T-helper 1 cell treated with Interleukin-12 subunit alpha and Interleukin-12 subunit beta and Interleukin-4 antibody, amounts not matched to agents 30 ng/mL and 1 ng/mL, for 36 hours (primary cell): ENCODE measurements around the gene GREB1L. TPM values are rescaled to one million over a fixed set of nuclear protein-coding genes. Genes with fewer than 3 reads are reported as not detected.
"Not testable (repeated sequence)": the region's sequence is repeated elsewhere in the genome, so short reads cannot be mapped to it uniquely, and the experiment has no call there.

Experiments
- intact Hi-C: fragments of 100-400 bp; cut with micrococcal nuclease; formaldehyde crosslinking; loops from one replicate; pipeline ENCODE4 v1.15.1; 2024
- total RNA-seq: library from RNA; stranded (reverse); gene quantifications from 2 replicates; pipeline ENCODE4 v1.2.3, GENCODE V29; 2022

Gene GREB1L
- total RNA-seq, 1 donor from 2014 or later: not detected

GRCh38 chr18:21361307-21361880 lies 119.4 kb downstream of the GREB1L start:
- intact Hi-C loops: loop anchor here (5.0 kb wide), 1 partner anchor 49 kb away; no protein-coding TSS in a partner anchor

GRCh38 chr18:21362831-21363230 lies 120.8 kb downstream of the GREB1L start:
- intact Hi-C loops: loop anchor here (5.0 kb wide), 1 partner anchor 51 kb away; no protein-coding TSS in a partner anchor

- intact Hi-C loops: loop anchor here (5.0 kb wide), 1 partner anchor 51 kb away; no protein-coding TSS in a partner anchor
Measured at GRCh38 chr18:21363348-21363747, 121.3 kb downstream of the GREB1L start.

- intact Hi-C loops: loop anchor here (5.0 kb wide), 1 partner anchor 52 kb away; no protein-coding TSS in a partner anchor
Measured at GRCh38 chr18:21364471-21364870, 122.4 kb downstream of the GREB1L start.

GRCh38 chr18:21366896-21367295 lies 124.9 kb downstream of the GREB1L start:
- intact Hi-C loops: no loop called here

GRCh38 chr18:21369146-21369545 lies 127.1 kb downstream of the GREB1L start:
- intact Hi-C loops: no loop called here

- intact Hi-C loops: not testable (repeated sequence)
Measured at GRCh38 chr18:21369597-21369996, 127.6 kb downstream of the GREB1L start.

GRCh38 chr18:21383031-21383430 lies 141.0 kb downstream of the GREB1L start:
- intact Hi-C loops: no loop called here

GRCh38 chr18:21386523-21387240 lies 144.7 kb downstream of the GREB1L start:
- intact Hi-C loops: no loop called here

- intact Hi-C loops: no loop called here
Measured at GRCh38 chr18:21387886-21388285, 145.9 kb downstream of the GREB1L start.

- intact Hi-C loops: no loop called here
Measured at GRCh38 chr18:21389283-21389682, 147.3 kb downstream of the GREB1L start.

GRCh38 chr18:21389903-21390302 lies 147.9 kb downstream of the GREB1L start:
- intact Hi-C loops: no loop called here

GRCh38 chr18:21391074-21391673 lies 149.1 kb downstream of the GREB1L start:
- intact Hi-C loops: no loop called here

GRCh38 chr18:21393986-21394385 lies 152.0 kb downstream of the GREB1L start:
- intact Hi-C loops: no loop called here

GRCh38 chr18:21398121-21398520 lies 156.1 kb downstream of the GREB1L start:
- intact Hi-C loops: no loop called here

- intact Hi-C loops: no loop called here
Measured at GRCh38 chr18:21402272-21402671, 160.2 kb downstream of the GREB1L start.

GRCh38 chr18:21404426-21404825 lies 162.4 kb downstream of the GREB1L start:
- intact Hi-C loops: no loop called here

GRCh38 chr18:21406116-21406515 lies 164.1 kb downstream of the GREB1L start:
- intact Hi-C loops: no loop called here

- intact Hi-C loops: no loop called here
Measured at GRCh38 chr18:21408681-21409080, 166.6 kb downstream of the GREB1L start.

- intact Hi-C loops: no loop called here
Measured at GRCh38 chr18:21433436-21433835, 191.4 kb downstream of the GREB1L start.

GRCh38 chr18:21439431-21439846 lies 197.4 kb downstream of the GREB1L start:
- intact Hi-C loops: no loop called here

- intact Hi-C loops: no loop called here
Measured at GRCh38 chr18:21441670-21442069, 199.6 kb downstream of the GREB1L start.
